Endothelial cell (in vitro differentiated cells): ENCODE results near the gene LRRC37A3. TPM values are rescaled to one million over a fixed set of nuclear protein-coding genes. Genes with fewer than 3 reads are reported as not detected.
A peak's percentile ranks its signal among the peaks of the same experiment; 100 is the strongest.
"Not testable (repeated sequence)": the region's sequence is repeated elsewhere in the genome, so short reads cannot be mapped to it uniquely, and the experiment has no call there.

ENCODE experiments used
- DNase-seq: peaks from one replicate; pipeline ENCODE4 v3.0.0; 2021; ENCODE audit warnings: low spot score
- H3K27ac Mint-ChIP-seq: one replicate; pipeline ENCODE4 v1.8.0; 2021; ENCODE audit warnings: mixed read lengths, inconsistent platforms; ENCODE audit not compliant: unreplicated experiment
- H3K27me3 Mint-ChIP-seq: one replicate; pipeline ENCODE4 v1.8.0; 2021; ENCODE audit warnings: mild to moderate bottlenecking, moderate library complexity, mixed read lengths, inconsistent platforms; ENCODE audit not compliant: unreplicated experiment
- H3K36me3 Mint-ChIP-seq: one replicate; pipeline ENCODE4 v1.8.0; 2021; ENCODE audit warnings: mild to moderate bottlenecking, low read depth, mixed read lengths, inconsistent platforms; ENCODE audit not compliant: unreplicated experiment
- H3K4me1 Mint-ChIP-seq: one replicate; pipeline ENCODE4 v1.8.0; 2021; ENCODE audit warnings: mild to moderate bottlenecking, mixed read lengths, inconsistent platforms; ENCODE audit not compliant: unreplicated experiment
- H3K4me3 Mint-ChIP-seq: one replicate; pipeline ENCODE4 v1.8.0; 2021; ENCODE audit warnings: mild to moderate bottlenecking, mixed read lengths, inconsistent platforms; ENCODE audit not compliant: unreplicated experiment
- H3K9me3 Mint-ChIP-seq: one replicate; pipeline ENCODE4 v1.8.0; 2021; ENCODE audit warnings: mixed read lengths, inconsistent platforms; ENCODE audit not compliant: unreplicated experiment
- total RNA-seq: library from RNA; stranded (reverse); fragmentation: NEBNext Ultra II Directional; extraction: Animal tissue kit (Norgen Biotek cat#: 25700); gene quantifications from one replicate; pipeline ENCODE4 v1.2.1, GENCODE V29; 2021; ENCODE audit not compliant: unreplicated experiment
- TF ChIP-seq, protein P1 (sequence below): fragments of 200-600 bp; sonication (generic); IDR thresholded peaks from one replicate; pipeline ENCODE4 v1.5.0; 2021; ENCODE audit warnings: antibody characterized with exemption; ENCODE audit not compliant: unreplicated experiment

LRRC37A3 gene
- total RNA-seq, 1 donor from 2014 or later: 31.8 TPM

DNA sequence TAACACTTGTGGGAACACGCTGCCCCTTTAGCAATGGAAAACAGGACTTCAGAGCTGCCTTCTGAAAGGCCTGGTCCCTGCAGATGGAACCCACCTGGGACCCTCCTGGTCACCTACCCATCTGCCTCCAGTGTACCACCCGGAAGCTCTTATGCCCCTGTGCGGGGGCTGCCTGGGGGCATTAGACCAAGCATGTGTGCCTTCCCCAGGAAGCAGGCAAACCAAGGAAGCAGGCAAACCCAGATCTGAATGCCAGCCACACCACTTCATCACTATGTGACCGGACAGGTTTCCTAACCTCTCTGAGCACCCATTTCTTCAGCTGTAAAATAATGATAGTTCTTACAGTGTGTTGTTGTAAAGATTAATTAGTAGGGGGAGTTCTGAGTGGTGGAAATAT lies 20.8 kb upstream of the LRRC37A3 start:
- Mint-ChIP-seq H3K9me3 (no peaks in the 10 kb centered on the region), H3K27me3 (peaks cover 7% of the 10 kb centered on the region), H3K36me3 (no peaks in the 10 kb centered on the region), H3K27ac (no peak overlapping the region), H3K4me3 (no peak overlapping the region), H3K4me1 (peaks cover 22% of the 10 kb centered on the region)
- no peak for DNase-seq
- TF ChIP-seq, protein P1, sequence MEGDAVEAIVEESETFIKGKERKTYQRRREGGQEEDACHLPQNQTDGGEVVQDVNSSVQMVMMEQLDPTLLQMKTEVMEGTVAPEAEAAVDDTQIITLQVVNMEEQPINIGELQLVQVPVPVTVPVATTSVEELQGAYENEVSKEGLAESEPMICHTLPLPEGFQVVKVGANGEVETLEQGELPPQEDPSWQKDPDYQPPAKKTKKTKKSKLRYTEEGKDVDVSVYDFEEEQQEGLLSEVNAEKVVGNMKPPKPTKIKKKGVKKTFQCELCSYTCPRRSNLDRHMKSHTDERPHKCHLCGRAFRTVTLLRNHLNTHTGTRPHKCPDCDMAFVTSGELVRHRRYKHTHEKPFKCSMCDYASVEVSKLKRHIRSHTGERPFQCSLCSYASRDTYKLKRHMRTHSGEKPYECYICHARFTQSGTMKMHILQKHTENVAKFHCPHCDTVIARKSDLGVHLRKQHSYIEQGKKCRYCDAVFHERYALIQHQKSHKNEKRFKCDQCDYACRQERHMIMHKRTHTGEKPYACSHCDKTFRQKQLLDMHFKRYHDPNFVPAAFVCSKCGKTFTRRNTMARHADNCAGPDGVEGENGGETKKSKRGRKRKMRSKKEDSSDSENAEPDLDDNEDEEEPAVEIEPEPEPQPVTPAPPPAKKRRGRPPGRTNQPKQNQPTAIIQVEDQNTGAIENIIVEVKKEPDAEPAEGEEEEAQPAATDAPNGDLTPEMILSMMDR: no peak

DNA sequence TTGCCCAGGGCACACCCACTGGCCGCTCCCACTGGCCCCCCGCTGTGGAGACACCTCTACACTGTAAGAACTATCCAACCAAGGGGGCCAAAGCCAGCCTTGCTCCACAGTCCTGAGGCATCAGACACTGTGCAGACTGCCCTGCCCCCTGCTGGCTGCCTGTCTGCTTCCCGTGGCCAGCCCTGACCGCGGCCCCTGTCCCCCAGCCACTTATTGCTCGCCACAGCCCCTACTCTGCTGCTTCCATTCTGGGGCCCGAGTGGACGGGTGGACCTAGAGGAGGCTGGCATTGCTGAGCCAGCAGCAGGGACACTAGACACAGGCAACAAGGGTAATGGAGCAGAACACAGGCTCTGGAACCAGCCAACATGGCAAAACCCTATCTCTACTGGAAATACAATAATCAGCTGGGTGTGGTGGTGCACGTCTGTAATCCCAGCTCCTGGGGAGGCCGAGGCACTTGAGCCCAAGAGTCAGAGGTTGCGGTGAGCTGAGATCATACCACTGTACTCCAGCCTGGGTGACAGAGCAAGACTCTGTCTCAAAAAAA lies 19.7 kb upstream of the LRRC37A3 start:
- no peaks in the 10 kb centered on the region for H3K36me3 Mint-ChIP-seq
- H3K27ac Mint-ChIP-seq: no peak overlapping the region
- no peaks in the 10 kb centered on the region for H3K9me3 Mint-ChIP-seq
- peaks cover 25% of the 10 kb centered on the region for H3K4me1 Mint-ChIP-seq
- H3K4me3 Mint-ChIP-seq: no peak overlapping the region
- peak; percentile 80 for DNase-seq
- TF ChIP-seq, protein P1: peak; percentile 63
- H3K27me3 Mint-ChIP-seq: peaks cover 7% of the 10 kb centered on the region

DNA sequence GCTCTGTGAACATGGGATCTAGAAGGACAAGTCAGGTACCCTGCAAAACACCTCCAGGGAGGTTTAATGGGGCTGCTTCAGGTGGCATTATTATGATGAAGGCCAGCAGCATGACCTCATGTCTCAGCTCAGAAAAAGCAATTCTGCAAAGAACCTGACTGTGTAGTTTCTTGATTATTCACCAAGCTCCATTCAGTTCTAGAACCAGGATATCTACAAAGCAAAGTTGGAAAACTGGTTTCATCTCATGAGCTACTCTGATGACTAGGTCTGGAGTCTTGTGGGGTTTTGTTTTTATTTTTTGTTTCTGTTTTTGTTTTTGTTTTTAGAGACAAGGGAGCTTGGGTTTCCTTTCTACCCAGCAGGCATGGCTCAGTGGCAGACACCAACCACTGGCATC lies 19.0 kb upstream of the LRRC37A3 start:
- H3K4me3 Mint-ChIP-seq: no peak overlapping the region
- no peak overlapping the region for H3K27ac Mint-ChIP-seq
- H3K4me1 Mint-ChIP-seq: peaks cover 28% of the 10 kb centered on the region
- TF ChIP-seq, protein P1: no peak
- no peaks in the 10 kb centered on the region for H3K36me3 Mint-ChIP-seq
- no peaks in the 10 kb centered on the region for H3K9me3 Mint-ChIP-seq
- peaks cover 7% of the 10 kb centered on the region for H3K27me3 Mint-ChIP-seq
- DNase-seq: no peak

DNA sequence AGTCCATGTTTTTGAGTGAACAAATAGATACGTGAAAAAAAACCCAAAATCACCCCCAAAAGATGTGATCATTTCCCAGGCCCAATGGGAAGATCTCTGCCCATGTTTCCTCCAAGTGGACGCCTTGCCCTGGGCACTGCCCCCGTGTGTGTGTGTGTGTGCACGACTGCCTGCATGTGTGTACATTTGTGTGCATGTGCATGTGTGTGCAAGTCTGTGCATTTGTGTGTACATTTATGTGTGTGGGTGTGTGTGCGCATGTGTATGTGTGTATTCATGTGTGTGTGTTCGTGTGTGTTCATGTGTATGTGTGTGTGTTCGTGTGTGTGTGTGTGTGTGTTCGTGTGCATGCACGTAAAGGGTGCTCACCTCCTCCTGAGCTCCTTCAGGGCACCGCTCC lies 16.8 kb upstream of the LRRC37A3 start:
- TF ChIP-seq, protein P1: no peak
- H3K36me3 Mint-ChIP-seq: no peaks in the 10 kb centered on the region
- H3K4me3 Mint-ChIP-seq: peak overlapping the region; percentile 82
- H3K9me3 Mint-ChIP-seq: no peaks in the 10 kb centered on the region
- peaks cover 28% of the 10 kb centered on the region for H3K4me1 Mint-ChIP-seq
- peak overlapping the region; percentile 67 for H3K27ac Mint-ChIP-seq
- H3K27me3 Mint-ChIP-seq: peaks cover 7% of the 10 kb centered on the region
- no peak for DNase-seq

DNA sequence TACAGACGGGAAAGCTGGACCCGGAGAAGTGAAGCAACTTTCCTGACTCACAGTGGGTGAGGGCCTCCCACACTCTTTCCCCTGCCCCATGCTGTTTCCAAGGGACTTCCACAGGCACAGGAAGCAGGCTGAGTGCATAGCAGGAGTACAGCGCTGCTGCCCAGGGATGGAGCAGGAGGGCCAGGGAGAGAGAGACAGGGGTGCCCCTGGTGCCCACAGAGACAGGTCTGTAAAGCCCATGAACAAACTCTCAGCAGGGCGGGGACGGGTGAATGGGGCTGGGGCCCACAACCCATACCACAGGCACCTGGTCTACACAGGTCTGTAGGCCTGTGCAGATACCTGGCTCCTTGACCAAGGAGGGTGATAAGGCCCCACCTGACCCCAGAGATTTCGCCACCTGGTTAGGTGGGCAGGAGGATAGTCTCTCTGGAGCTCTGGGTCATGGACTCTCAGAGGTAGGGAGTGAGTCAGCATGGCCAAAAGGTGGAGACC lies 15.1 kb upstream of the LRRC37A3 start:
- H3K36me3 Mint-ChIP-seq, H3K4me3 Mint-ChIP-seq, H3K9me3 Mint-ChIP-seq, DNase-seq, H3K27ac Mint-ChIP-seq, H3K27me3 Mint-ChIP-seq: not testable (repeated sequence)
- peaks cover 28% of the 10 kb centered on the region for H3K4me1 Mint-ChIP-seq

DNA sequence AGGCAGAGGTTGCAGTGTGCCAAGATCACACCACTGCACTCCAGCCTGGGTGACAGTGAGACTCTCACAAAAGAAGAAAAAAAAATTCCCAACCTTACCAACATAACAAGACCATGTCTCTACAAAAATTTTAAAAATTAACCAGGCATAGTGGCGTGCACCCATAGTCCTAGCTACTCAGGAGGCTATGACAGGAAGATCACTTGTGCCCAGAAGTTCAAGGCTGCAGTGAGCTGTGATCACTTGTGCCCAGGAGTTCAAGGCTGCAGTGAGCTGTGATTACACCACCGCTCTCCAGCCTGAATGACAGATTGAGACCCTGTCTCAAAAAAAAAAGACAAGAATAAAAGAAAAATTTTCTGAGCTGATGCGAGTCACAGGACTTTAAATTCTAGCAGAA lies 13.6 kb upstream of the LRRC37A3 start:
- DNase-seq, H3K36me3 Mint-ChIP-seq, H3K4me3 Mint-ChIP-seq, H3K9me3 Mint-ChIP-seq, H3K27ac Mint-ChIP-seq, H3K27me3 Mint-ChIP-seq: not testable (repeated sequence)
- H3K4me1 Mint-ChIP-seq: peaks cover 23% of the 10 kb centered on the region

DNA sequence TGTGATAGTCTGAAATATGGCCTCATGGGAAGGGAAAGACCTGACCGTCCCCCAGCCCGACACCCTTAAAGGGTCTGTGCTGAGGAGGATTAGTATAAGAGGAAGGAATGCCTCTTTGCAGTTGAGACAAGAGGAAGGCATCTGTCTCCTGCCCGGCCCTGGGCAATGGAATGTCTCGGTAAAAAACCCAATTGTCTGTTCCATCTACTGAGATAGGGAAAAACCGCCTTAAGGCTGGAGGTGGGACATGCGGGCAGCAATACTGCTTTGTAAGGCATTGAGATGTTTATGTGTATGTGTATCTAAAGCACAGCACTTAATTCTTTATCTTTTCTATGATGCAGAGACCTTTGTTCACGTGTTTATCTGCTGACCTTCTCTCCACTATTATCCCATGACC lies 11.1 kb upstream of the LRRC37A3 start:
- DNase-seq: not testable (repeated sequence)

DNA sequence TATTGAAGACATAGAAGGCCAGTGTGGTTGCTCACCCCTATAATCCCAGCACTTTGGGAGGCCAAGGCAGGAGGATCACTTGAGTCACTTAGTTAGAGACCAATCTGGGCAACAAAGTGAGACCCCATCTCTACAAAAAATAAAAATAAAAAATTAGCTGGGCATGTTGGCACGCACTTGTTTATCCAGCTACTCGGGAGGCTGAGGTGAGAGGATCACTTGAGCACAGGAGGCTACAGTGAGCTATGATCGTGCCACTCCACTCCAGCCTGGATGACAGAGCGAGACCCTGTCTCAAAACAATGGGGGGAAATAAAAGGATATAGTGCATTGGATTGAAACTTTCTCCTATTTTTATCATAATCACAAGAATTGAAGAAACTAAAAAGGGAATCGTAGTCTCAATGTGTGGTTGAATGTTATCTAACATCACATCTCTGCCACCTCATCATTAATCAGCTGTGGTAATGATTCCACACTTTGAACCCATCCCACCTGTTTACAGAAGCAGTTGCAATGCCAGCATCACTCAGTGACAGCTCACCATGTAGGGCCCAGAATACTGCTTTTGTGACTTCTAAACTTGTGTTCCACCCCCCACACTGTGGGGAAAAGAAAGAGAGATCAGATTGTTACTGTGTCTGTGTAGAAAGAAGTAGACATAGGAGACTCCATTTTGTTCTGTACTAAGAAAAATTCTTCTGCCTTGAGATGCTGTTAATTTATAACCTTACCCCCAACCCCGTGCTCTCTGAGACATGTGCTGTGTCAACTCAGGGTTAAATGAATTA lies 10.3 kb upstream of the LRRC37A3 start:
- H3K9me3 Mint-ChIP-seq, DNase-seq, H3K27ac Mint-ChIP-seq, H3K27me3 Mint-ChIP-seq, H3K4me3 Mint-ChIP-seq, H3K36me3 Mint-ChIP-seq: not testable (repeated sequence)
- peaks cover 11% of the 10 kb centered on the region for H3K4me1 Mint-ChIP-seq

More for the DNA sequence above, 11.1 kb upstream of the LRRC37A3 start:
- H3K4me3 Mint-ChIP-seq, H3K36me3 Mint-ChIP-seq, H3K9me3 Mint-ChIP-seq, H3K27ac Mint-ChIP-seq, H3K27me3 Mint-ChIP-seq: not testable (repeated sequence)
- H3K4me1 Mint-ChIP-seq: peaks cover 12% of the 10 kb centered on the region
